ENCODE measurements around the gene SLC26A11.
A peak's percentile ranks its signal among the peaks of the same experiment; 100 is the strongest.

Gene SLC26A11

DNA sequence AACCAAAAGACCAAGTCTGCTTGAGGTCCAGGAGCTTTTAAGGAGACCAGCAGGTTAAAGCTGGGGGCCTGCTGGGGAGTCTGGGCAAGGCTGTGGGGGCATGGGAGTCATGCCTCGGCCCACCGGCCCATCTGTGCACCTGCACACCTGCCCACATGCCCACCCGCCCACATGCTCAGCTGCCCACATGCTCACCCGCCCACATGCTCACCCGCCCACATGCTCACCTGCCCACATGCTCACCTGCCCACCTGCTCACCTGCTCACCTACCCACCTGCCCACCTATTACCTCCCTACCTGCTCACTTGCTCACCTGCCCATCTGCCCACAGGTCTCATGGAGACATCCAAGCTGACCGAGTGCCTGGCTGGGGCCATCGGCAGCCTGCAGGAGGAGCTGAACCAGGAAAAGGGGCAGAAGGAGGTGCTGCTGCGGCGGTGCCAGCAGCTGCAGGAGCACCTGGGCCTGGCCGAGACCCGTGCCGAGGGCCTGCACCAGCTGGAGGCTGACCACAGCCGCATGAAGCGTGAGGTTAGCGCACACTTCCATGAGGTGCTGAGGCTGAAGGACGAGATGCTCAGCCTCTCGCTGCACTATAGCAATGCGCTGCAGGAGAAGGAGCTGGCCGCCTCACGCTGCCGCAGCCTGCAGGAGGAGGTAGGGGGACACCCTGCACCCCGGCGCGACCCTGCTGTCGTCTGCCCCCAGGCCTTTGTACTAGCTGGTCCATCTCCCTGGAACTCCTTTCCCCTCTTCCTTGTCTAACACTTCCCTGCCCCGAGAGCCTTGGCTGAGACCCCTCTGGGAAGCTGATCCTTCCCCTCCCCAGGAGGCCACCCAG is 36.4 kb upstream of the SLC26A11 start:
- H3K4me3 ChIP-seq (ENCODE audit: severe bottlenecking): no peak overlapping the region
- no peak overlapping the region for H3K27ac ChIP-seq (ENCODE audit: poor library complexity, severe bottlenecking)
- H3K9me3 ChIP-seq (ENCODE audit: severe bottlenecking): no peaks in the 10 kb centered on the region
- H3K36me3 ChIP-seq (ENCODE audit: low read depth): no peaks in the 10 kb centered on the region
- DNase-seq (ENCODE audit: low spot score) (no peak), ATAC-seq (ENCODE audit: low read depth) (no peak)
- peaks cover 8% of the 10 kb centered on the region for H3K4me1 ChIP-seq (ENCODE audit: insufficient read depth, poor library complexity, severe bottlenecking)
- TF ChIP-seq, protein P1, sequence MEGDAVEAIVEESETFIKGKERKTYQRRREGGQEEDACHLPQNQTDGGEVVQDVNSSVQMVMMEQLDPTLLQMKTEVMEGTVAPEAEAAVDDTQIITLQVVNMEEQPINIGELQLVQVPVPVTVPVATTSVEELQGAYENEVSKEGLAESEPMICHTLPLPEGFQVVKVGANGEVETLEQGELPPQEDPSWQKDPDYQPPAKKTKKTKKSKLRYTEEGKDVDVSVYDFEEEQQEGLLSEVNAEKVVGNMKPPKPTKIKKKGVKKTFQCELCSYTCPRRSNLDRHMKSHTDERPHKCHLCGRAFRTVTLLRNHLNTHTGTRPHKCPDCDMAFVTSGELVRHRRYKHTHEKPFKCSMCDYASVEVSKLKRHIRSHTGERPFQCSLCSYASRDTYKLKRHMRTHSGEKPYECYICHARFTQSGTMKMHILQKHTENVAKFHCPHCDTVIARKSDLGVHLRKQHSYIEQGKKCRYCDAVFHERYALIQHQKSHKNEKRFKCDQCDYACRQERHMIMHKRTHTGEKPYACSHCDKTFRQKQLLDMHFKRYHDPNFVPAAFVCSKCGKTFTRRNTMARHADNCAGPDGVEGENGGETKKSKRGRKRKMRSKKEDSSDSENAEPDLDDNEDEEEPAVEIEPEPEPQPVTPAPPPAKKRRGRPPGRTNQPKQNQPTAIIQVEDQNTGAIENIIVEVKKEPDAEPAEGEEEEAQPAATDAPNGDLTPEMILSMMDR (IDR thresholded peaks at IDR 0.05; ENCODE audit: poor library complexity, severe bottlenecking): no peak
- H3K27me3 ChIP-seq (ENCODE audit: insufficient read depth, poor library complexity, severe bottlenecking): no peaks in the 10 kb centered on the region

DNA sequence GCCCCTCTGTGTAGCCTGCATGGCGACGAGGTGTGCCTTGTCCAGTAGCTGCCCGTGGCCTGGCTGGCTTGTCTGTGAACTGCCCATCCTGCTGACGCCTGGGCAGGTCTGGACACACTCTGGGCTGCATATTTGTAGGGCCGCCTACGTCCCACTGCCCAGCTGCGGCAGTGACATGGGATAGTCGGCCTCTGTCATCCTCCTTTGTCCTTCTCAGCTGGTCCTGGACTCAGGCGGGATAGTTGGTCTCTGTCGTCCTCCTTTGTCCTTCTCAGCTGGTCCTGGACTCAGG is 35.9 kb upstream of the SLC26A11 start:
- H3K4me3 ChIP-seq (ENCODE audit: severe bottlenecking): no peak overlapping the region
- DNase-seq (ENCODE audit: low spot score) (no peak), ATAC-seq (ENCODE audit: low read depth) (no peak)
- no peaks in the 10 kb centered on the region for H3K36me3 ChIP-seq (ENCODE audit: low read depth)
- H3K9me3 ChIP-seq (ENCODE audit: severe bottlenecking): no peaks in the 10 kb centered on the region
- H3K27me3 ChIP-seq (ENCODE audit: insufficient read depth, poor library complexity, severe bottlenecking): no peaks in the 10 kb centered on the region
- no peak overlapping the region for H3K27ac ChIP-seq (ENCODE audit: poor library complexity, severe bottlenecking)
- TF ChIP-seq, protein P1 (IDR thresholded peaks at IDR 0.05; ENCODE audit: poor library complexity, severe bottlenecking): no peak
- H3K4me1 ChIP-seq (ENCODE audit: insufficient read depth, poor library complexity, severe bottlenecking): peaks cover 8% of the 10 kb centered on the region

DNA sequence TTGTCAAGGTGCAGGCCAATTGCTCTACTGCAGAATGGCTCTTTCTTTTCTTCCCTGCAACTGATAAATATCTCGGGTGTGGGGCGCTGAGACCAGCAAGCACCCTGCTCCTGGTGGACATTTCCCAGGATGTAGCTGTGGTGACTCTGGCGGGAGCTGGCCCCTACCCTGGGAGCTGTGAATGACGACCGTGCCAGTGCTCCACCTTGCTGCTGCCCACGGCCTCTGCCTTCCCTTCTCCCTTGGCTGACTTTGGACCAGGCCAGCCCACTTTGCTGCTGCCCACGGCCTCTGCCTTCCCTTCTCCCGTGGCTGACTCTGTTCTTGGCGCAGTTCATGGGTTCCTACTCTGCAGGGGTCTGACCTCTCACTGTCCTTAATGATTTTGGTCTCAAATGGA is 34.3 kb upstream of the SLC26A11 start:
- no peak for DNase-seq (ENCODE audit: low spot score)
- no peak overlapping the region for H3K27ac ChIP-seq (ENCODE audit: poor library complexity, severe bottlenecking)
- no peak overlapping the region for H3K4me3 ChIP-seq (ENCODE audit: severe bottlenecking)
- no peak for ATAC-seq (ENCODE audit: low read depth)
- TF ChIP-seq, protein P1 (IDR thresholded peaks at IDR 0.05; ENCODE audit: poor library complexity, severe bottlenecking): no peak
- peaks cover 8% of the 10 kb centered on the region for H3K4me1 ChIP-seq (ENCODE audit: insufficient read depth, poor library complexity, severe bottlenecking)
- no peaks in the 10 kb centered on the region for H3K27me3 ChIP-seq (ENCODE audit: insufficient read depth, poor library complexity, severe bottlenecking)
- H3K9me3 ChIP-seq (ENCODE audit: severe bottlenecking): no peaks in the 10 kb centered on the region
- H3K36me3 ChIP-seq (ENCODE audit: low read depth): no peaks in the 10 kb centered on the region

DNA sequence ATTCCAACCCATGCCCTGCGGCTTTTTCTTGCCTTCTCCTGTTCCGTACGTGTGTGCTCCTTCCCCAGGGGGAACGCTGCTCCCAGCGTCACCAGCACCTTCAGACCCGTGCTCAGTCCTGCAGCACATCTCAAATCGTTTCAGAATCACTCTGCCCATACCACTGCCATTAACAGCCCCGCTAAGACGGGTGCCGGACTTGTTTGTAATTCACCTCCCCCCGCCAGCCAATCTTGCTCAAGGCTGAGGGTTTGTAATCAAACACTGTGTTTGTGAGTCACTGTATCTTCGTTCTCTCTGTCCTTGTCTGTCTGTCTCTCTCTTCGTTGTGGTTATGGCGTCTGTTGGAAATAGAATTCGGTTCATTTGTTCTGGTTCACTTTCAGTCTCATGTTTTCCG is 33.1 kb upstream of the SLC26A11 start:
- H3K27ac ChIP-seq (ENCODE audit: poor library complexity, severe bottlenecking): peak overlapping the region; percentile 53
- no peak overlapping the region for H3K4me3 ChIP-seq (ENCODE audit: severe bottlenecking)
- H3K9me3 ChIP-seq (ENCODE audit: severe bottlenecking): no peaks in the 10 kb centered on the region
- ATAC-seq (ENCODE audit: low read depth) (peak; percentile 74), DNase-seq (ENCODE audit: low spot score) (no peak)
- TF ChIP-seq, protein P1 (IDR thresholded peaks at IDR 0.05; ENCODE audit: poor library complexity, severe bottlenecking): no peak
- H3K4me1 ChIP-seq (ENCODE audit: insufficient read depth, poor library complexity, severe bottlenecking): peaks cover 8% of the 10 kb centered on the region
- no peaks in the 10 kb centered on the region for H3K36me3 ChIP-seq (ENCODE audit: low read depth)
- H3K27me3 ChIP-seq (ENCODE audit: insufficient read depth, poor library complexity, severe bottlenecking): no peaks in the 10 kb centered on the region

DNA sequence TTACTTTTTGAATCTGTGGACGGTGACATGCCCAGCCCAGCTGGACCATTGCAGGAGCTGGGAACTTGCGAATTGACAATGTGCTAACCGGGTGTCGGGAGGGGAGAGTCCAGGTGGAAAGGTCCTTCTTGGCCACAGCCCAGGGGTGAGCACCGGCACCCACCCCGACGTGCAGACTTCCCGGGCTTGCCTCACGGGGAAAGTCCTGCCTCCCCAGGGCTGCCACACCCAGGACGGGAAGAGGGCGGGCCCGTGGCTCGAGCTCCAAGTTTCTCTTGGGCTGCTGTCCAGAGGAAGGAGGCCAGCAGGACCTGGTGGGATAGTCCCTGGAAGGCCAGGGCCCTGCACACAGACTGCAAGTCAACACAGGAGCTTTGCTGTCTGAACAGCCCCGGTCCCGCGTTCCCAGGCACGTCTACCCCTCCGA is 32.7 kb upstream of the SLC26A11 start:
- H3K27ac ChIP-seq (ENCODE audit: poor library complexity, severe bottlenecking): peak overlapping the region; percentile 53
- no peak for DNase-seq (ENCODE audit: low spot score)
- H3K4me1 ChIP-seq (ENCODE audit: insufficient read depth, poor library complexity, severe bottlenecking): peaks cover 8% of the 10 kb centered on the region
- H3K9me3 ChIP-seq (ENCODE audit: severe bottlenecking): no peaks in the 10 kb centered on the region
- no peaks in the 10 kb centered on the region for H3K27me3 ChIP-seq (ENCODE audit: insufficient read depth, poor library complexity, severe bottlenecking)
- H3K4me3 ChIP-seq (ENCODE audit: severe bottlenecking): no peak overlapping the region
- no peaks in the 10 kb centered on the region for H3K36me3 ChIP-seq (ENCODE audit: low read depth)
- ATAC-seq (ENCODE audit: low read depth): peak; percentile 65
- TF ChIP-seq, protein P1 (IDR thresholded peaks at IDR 0.05; ENCODE audit: poor library complexity, severe bottlenecking): no peak

Measured in RWPE2 (cell line).